ENCODE measurements around the gene ZNF574.
A peak's percentile ranks its signal among the peaks of the same experiment; 100 is the strongest.

ZNF574 gene

DNA sequence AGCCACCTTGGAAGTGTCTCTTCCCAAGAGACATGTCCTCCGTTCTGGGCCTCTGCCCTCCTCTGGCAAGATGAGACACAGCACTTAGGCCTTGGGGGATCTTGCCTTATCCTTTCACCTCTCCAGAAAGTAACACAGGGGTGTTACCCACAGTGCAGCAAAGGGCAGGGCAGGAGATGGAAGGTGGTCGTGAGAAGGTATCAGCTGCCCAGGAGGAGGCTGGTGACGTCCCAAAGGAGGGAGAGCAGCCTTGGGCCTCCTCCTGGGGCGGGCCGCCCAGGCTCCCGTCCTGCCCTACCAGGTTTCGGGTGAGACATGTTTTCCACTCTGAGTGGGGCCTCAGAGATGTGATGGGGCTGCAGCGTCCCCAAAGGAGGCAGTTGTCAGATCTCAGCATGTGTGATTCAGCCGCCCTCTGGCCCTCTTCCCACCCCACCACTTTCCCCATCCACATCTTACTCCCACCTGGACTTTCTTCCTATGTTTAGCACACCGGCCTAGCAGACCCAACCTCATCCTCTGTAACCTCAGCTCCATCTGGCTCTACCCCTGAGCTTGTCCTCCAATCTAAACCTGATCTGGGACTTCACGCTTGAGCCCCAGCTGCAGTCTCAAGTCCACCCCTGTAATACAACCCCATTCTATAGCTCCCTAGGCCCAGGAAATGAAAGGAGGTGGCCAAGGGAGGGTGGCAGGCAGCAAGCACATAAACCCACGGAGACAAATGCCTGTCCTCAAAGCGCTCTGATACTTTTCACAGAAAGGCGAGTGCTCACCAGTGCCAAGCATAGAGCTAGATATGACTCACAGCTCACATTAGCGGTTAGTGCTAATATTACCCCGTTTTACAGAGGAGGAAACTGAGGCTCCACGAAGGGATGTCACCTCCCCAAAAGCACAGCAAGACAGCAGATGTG lies 47.0 kb downstream of the ZNF574 start:
- DNase-seq (ENCODE audit: low read depth in 2 of 2, low spot score in 1 of 2), result peak in 1 of 2 donors; percentile 31

DNA sequence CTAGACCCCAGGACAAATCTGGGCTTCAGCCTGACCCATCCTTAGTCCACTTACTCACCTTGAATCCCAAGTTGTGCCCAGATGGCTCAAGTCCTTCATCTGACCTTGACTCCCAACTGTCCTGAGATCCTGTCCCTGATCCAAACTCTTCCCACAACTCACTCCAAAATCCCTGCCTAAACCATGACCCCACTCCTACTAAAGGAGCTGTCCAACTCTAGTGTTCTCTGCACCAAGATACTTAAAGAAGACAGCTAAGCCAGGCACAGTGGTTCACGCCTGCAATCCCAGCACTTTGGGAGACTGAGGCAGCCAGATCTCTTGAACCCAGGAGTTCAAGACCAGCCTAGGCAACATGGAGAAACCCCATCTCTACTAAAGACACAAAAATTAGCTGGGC lies 47.8 kb downstream of the ZNF574 start:
- no peak for DNase-seq (ENCODE audit: low read depth in 2 of 2, low spot score in 1 of 2)

- DNase-seq (ENCODE audit: low read depth in 2 of 2, low spot score in 1 of 2), result no peak
These were observed 48.5 kb downstream of the ZNF574 start for GRCh38 chr19:42124386-42124901.

- no peak for DNase-seq (ENCODE audit: low read depth in 2 of 2, low spot score in 1 of 2)
These were observed 49.6 kb downstream of the ZNF574 start for GRCh38 chr19:42125536-42125935.

GRCh38 chr19:42126574-42126973 lies 50.6 kb downstream of the ZNF574 start:
- no peak for DNase-seq (ENCODE audit: low read depth in 2 of 2, low spot score in 1 of 2)

- DNase-seq (ENCODE audit: low read depth in 2 of 2, low spot score in 1 of 2), result no peak
These were observed 53.7 kb downstream of the ZNF574 start for GRCh38 chr19:42129399-42130253.

DNA sequence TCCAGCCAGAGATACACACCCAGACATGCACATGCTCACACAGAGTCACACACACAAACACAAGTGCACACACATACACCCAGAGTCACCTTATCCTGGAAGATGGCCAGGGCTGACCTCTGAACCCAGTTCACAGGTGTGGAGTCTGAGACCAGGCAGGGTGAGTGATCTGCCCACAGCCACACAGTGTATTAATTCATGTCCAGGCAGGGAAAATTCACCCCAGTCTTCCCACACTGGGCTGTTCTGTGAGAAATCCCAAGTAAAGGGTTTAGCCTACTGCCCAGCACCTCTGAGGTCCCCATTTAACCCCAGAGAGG lies 54.2 kb downstream of the ZNF574 start:
- DNase-seq (ENCODE audit: low read depth in 2 of 2, low spot score in 1 of 2), result no peak

Measured in stimulated activated CD8-positive, alpha-beta memory T cell treated with anti-CD3 and anti-CD28 coated beads, Interleukin-4, amount 100 ng/mL, for 1 hour (primary cell).